ACHN (cell line): ENCODE data around the gene NBEA.
"Not testable (repeated sequence)": the region's sequence is repeated elsewhere in the genome, so short reads cannot be mapped to it uniquely, and the experiment has no call there.

Experiments
- DNase-seq: peaks from one replicate; pipeline ENCODE4 v3.0.0-alpha.2; 2015
- in situ Hi-C: cut with HindIII; loops from 2 replicates; pipeline ENCODE4 v1.10.0; 2017; ENCODE audit warnings: low sequenced_read_pairs, low pct_ligation_motif_present, low pct_unique_long_range_greater_than_20kb

Gene NBEA

DNA sequence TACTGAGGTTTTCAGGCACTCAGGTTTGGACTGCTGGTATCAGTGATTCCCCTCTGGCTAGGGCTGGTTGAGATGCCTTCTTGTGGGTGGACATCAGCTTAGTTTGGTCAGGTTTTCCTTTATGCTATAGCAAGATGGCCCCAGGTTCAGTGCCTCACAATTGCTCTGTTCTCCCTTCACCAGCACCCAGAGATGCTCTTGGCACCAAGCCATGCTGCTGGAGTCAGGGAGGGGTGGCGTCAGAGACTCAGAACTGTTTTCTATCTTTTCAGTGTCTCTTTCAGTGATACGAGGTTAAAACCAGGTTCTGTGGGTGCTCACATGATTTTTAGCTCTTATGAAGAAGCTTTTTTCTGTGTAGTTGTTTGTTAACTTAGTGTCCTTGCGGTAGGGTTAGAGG is 96.9 kb downstream of the NBEA start:
- in situ Hi-C loops = no loop called here
- DNase-seq = no peak

DNA sequence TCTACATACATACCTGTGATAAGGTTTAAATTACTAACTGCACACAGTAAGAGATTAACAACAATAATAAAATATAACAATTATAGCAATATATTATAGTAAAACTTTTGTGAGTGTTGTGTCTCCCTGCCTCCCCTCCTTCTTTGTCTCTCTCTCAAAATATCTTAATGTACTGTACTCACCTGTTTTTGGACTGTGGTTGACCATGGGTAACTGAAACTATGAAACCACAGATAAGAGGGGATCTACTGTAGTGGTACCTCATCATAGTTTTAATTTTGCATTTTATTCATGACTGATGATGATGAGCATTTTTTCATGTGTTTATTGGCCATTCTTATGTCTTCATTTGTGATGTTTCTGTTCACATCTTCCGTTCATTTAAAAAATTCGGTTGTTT is 104.5 kb downstream of the NBEA start:
- in situ Hi-C loops = no loop called here
- DNase-seq = no peak

DNA sequence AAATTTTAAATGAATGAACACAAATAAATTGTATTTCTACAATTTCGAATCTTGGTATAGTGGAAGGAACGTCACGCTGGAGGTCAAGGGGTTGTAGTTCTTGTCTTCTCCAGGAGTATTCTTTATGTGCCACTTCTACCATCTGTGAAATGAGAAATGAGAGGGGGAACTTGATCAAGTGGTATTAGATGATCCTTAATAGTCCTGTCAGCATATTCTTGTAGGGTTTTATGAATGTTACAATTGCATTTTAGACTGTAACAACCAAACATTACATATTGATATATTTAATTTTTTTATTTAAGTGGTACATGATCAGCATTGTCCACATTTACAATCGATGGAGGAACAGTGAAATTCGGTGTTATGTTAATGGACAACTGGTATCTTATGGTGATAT is 113.6 kb downstream of the NBEA start:
- no peak for DNase-seq
- in situ Hi-C loops = no loop called here

DNA sequence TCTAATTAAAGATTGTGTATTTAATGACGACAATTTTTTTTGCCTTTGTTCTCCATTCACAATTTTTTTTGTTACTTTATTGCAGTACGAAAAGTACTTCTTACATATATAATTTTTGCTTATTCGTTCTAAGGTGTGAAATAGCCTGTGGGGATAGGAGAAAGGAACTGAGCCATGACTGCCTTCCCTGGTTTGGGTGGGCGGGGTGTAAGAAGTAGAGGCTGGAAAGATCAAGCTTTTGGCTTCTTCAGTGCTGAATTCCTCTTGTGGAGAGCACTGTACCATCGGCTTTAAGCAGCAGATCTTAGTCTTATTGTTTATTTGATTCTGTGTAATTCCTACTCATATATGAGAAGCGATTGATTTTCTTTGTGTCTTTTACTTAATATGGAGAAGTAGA is 115.8 kb downstream of the NBEA start:
- DNase-seq = no peak
- in situ Hi-C loops = no loop called here

DNA sequence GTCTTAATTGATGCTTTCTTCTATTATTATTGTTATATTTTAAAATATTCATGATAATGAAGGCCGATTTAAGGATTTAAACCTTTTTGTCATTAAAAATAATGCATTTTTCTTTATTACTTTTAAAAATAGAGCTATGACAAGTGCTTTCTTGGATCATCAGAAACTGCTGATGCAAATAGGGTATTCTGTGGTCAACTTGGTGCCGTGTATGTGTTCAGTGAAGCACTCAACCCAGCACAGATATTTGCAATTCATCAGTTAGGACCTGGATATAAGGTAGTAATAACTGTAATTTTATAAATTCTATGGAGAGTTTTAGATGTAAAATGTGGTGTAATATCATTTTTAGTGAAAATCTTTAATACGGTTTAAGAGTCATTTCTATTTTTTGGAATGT is 116.5 kb downstream of the NBEA start:
- in situ Hi-C loops, DNase-seq: not testable (repeated sequence)

DNA sequence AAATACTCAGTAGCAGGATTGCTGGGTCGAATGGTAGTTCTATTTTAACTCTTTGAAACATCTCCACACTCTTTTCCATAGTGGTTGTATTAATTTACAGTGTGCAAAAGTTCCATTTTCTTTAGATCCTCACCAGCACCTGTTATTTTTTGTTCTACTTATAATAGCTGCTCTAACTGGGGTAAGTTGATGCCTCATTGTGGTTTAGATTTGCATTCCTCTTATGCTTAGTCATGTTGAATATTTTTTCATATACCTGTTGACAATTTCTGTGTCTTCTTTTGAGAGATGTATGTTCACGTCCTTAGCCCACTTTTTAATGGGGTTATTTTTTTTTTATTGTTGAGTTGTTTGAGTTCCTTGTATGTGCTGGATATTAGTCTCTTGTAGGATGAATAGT is 144.6 kb downstream of the NBEA start:
- in situ Hi-C loops = no loop called here
- peak; percentile 4 for DNase-seq

DNA sequence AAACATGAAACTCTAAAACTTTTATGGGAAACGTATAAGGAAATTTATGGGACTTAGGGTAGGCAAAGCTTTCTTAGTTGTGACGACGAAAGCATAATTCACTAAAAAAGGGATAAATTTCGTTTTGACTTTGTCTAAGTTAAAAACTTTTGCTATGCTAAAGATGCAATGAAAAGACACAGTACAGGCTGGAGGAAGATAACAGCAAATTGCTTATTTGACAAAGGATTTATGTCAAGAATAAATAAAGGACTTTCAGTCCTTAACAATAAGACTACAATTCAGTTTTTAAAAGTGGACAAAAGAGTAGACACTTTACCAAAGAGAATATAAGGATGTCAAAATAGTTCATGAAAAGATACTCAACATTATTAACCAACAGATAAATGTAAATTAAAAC is 150.2 kb downstream of the NBEA start:
- in situ Hi-C loops = no loop called here

DNA sequence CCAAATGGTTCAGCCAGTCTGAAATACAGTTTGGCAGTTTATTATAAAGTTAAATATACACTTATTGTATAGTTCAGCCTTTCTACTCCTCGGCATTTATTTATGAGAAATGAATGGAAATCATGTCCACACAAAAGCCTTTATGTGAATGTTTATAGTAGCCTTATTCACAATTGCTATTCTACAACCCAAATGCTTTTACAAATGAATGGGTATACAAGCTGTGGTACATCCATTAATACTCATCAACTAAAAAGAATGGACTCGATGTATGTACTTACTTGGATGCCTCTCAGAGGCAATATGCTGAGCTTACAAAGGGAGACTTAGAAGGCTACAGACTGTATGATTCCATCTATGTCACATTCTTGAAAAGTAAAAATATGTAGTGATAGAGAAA is 150.7 kb downstream of the NBEA start:
- DNase-seq = no peak
- in situ Hi-C loops = no loop called here

More for the DNA sequence above, 150.2 kb downstream of the NBEA start:
- DNase-seq = no peak

DNA sequence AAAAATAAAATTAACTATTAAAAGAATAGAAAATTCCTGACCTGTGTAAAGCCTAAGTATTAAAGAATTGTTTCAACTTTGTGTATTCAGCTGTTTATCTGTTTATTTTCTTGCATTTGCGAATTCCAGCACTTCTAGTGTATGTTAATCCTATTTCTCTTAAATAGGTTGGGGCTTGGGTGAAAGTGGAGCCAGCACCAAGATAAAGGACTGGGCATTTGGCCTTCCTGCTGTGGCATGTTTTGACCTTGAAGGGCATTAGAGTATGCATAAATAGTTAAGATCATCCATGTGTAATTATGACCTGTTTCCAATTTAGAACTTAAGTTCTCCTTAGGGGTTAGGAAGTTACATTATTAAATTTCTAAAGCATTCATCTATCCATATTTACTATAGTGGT is 151.3 kb downstream of the NBEA start:
- in situ Hi-C loops = no loop called here
- no peak for DNase-seq

DNA sequence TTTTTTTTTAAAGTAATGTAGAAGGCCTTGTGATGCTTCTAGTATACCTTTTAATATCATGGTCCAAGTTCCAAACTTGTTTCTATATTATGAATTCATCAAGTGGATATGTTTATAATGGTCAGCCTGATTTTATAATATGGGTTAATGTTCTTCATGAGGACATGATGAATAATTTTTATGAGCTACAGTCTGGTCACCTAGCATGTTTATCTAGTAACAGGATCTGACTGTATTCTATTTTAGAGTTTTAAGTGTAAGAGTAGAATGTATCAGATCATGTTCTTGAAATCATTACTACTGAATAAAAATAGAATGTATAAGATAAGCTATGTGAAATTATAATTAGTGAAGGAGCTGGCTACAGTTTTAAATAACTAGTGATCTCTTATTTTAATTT is 164.7 kb downstream of the NBEA start:
- in situ Hi-C loops, DNase-seq: not testable (repeated sequence)

DNA sequence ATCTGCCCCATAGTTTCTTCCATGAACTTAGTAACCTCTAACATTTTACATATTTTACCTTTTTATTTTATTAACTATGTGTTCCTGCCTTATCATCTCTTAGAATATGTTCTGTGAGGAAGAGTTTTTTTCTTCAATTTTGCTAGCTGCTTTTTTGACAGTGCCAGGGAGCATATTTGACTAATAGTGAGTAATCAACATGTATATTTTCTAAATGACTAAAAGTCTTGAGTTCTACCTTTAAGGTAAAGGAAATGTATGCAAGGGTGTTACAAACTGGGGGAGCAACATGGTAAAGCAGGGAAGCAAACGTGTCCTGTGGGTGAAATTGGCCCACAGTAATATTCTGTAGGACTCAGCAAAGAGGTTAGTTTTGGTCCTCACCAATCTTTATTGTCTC is 165.5 kb downstream of the NBEA start:
- DNase-seq = no peak
- in situ Hi-C loops = no loop called here

DNA sequence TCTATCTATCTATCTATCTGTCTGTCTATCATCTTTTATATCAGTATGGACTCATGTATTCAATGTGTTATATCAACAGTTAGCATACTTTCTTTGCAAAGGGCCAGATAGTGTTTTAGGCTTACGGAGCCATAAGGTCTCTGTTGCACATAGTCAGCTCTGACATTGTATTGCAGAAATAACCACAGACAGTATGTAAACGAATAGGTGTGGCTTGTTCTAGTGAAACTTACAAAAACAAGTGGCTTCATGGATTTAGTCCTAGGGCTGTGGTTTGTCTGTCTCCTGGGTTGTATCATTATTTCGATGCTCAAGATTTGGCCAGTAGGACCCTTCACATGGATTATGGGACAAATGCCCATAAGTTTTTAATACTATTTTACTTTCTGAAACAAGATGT is 171.5 kb downstream of the NBEA start:
- in situ Hi-C loops, DNase-seq: not testable (repeated sequence)

DNA sequence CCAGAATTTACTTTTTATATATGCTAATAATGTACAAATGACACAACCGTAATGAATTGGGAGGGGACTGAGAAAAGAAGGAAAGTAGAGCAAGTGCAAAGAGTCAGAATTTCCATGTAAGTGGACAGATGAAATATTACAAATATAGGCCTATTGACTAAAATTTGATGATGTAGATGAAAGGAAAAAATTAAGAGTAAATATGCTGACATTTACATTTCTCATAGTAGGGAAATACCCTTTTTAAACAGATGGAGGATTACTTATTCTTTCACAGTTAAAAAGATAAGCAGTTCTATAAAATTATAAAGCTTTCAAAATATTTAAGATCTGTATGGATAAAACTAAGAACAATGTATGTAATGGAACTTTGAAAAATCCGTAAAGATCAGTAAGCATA is 185.4 kb downstream of the NBEA start:
- in situ Hi-C loops = no loop called here
- DNase-seq = no peak

DNA sequence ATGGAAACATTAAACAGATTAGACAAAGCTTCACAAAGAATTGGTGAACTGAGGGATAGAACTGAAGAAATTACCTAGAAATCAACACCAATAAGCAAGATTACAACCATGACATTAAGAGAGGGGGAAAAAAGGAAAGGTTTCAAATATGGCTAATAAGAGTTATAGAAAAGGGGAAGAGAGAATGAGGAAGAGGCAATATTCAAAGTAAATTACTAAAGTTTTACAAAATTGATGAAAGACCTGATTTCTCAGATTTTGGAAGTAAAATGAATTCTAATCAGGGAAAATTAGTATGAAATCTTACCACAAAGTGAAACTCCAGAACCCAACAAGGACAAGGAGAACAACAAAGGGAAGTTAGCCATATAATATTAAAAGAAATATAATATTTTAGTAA is 187.4 kb downstream of the NBEA start:
- in situ Hi-C loops = no loop called here
- no peak for DNase-seq

DNA sequence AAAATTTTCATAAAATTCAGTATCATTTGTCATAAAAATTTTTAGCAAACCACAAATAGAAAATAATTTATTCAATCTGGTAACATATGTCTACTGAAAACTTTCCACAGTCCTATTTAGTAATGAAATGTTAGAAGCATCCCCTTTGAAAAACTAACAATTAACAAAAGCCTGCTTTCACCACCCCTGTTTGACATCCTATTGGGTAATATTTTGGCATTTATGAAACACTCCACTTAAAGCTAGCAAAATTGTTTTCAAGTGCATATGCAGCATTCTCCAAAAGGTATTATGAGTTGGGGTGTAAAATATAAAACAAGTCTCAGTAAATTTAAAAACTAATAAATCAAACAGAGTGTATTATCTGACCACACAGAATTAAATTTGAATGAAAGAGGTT is 189.4 kb downstream of the NBEA start:
- DNase-seq = no peak
- in situ Hi-C loops = no loop called here

DNA sequence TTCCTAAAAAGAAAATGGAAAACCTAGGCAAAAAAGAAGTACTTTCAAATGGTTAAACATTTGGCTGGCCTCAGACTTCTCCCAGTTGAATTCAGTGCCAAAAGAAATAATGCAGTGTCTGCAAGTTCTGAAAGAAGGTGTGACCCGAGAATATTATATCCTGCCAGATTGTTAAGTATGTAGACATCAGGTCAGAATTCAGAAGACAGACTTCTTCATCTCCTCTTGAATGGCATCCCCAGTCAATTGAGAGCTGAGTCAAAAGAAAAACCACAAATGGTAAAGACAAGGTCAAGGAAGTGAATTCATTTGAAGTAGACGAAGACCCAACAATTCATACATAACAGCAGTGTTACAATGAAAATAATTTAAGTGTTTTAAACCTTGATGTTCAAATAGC is 194.5 kb downstream of the NBEA start:
- no peak for DNase-seq
- in situ Hi-C loops = no loop called here

DNA sequence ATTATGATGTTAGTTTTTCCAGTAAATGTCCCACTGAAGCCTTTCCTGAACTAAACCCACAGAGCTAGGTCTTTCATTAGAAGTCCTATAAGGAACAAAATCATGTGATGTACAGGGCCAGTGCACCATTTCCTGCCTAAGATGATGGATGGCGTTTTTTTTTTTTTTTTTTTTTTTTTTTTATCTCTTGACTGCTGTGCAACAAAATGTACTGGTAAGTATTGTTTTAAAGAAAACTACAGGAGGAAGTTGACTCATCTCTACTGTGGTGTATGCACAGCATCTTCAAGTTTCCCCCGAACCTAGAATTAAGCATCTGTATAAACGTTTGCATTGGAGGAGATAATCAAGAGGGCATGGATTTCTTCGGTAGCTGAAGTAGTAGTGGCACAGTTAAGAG is 197.5 kb downstream of the NBEA start:
- DNase-seq = no peak
- in situ Hi-C loops = no loop called here

DNA sequence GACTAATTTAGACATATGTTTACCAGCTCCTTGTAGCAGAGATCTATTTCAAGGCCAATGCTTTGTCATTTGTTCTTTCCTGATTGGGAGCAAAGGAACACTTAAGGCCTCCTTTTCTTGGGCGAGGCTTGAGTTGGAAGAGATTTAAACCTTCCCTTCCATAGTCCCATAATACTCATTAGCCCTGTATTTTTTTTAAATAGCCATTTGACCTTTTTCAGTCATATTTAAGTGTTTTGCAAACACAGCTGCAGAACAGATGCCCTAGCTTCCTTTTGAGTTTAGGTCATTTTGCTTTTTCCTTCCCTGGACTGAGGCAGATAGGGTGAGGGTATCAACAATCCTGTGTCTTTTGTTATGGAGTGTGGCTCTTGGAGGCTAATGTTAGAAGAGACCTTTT is 198.3 kb downstream of the NBEA start:
- in situ Hi-C loops = no loop called here
- no peak for DNase-seq

DNA sequence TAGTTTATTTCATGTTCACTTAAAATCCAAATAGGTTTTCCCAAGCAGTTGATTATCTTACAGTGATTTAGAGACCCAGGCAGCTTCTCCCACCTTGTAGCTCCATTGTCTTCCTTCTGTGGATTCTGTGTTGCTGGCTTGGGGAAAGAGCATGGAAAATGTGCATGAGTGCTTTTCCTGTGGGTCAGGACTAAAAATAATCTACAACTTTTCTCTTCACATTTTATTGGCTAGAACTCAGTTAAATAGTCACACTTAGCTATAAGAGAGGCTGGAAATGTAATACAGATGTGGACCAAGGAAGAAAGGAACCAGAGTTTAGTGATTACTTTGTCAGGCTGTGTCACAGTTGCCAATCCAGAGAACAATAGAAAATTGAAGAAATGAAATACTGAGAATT is 198.8 kb downstream of the NBEA start:
- in situ Hi-C loops = no loop called here
- DNase-seq = no peak

DNA sequence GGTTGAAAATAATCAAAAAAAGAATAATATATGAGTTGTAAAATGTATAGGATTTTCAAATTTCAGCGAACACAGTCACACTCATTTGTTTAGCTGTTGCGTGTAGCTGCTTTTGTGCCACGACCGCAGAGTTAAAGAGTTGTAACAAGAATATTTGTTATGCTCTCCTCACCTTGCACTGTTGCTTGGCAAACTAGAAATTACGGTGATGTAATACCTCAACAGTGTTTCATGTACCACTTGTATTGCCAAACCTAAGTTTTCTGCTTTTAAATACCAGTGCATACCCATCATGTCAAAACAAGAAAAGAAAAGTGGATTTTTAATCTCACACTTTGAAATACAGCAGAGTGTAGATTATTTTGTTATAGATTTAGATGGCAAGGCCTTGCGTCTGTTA is 201.1 kb downstream of the NBEA start:
- no peak for DNase-seq
- in situ Hi-C loops = no loop called here

DNA sequence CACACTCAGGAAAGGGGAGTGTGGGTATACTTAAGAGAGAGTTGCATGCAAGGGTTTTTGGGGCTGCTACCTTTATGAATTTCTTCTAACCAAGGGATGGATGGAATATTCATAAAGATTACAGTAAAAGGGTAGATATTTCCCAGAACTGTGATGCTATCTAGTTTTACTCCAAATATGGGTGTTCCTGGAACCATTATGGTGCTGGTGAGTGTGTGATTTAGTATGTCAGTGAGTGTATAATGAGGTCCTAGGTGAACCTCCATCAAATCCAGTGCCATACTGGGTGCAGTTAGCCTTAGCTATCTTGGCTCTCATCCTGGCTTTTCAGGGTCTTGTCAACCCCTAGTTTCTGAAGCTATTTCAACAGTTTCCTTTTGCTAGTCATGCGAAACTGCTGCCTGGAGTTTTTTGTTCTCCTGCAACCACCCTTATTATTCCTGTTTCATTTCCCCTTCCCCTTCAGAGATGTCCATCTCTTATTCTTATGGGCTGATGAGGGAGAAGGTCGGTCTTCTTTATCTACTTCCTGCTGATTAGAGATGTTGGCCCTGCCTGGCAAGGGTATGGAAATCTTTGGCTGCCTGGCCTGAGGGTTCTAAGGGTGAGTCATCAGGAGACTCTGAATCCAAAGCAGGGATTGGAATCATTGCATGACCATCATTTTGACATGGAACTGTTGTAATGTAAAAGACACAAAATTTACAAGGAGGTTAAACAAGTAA is 202.3 kb downstream of the NBEA start:
- in situ Hi-C loops = no loop called here
- no peak for DNase-seq
